NCI-H69 (cell line): ENCODE results near the gene TOMM20L.
A peak's percentile ranks its signal among the peaks of the same experiment; 100 is the strongest.

ENCODE experiments used
- DNase-seq: peaks from one replicate; lab custom pipeline; 2025; lab: John Stamatoyannopoulos, UW

The TOMM20L gene

GRCh38 chr14:58427281-58428117, 31.8 kb downstream of the TOMM20L start, which contains the start of the genes KIAA0586 and TIMM9:
Gene KIAA0586 (plus strand): TSS chr14:58427719. CDS start chr14:58428265, 546 bp downstream.
Gene TIMM9 (minus strand): TSS chr14:58427531. CDS start chr14:58411945, 15,586 bp downstream.
- DNase-seq: peak; percentile 99

- DNase-seq: peak; percentile 82
Measured at GRCh38 chr14:58428118-58428683, 32.5 kb downstream of the TOMM20L start.

GRCh38 chr14:58430156-58430555, 34.4 kb downstream of the TOMM20L start:
- DNase-seq: no peak

GRCh38 chr14:58439476-58439875, 43.7 kb downstream of the TOMM20L start:
- DNase-seq: no peak

GRCh38 chr14:58444627-58445026, 48.9 kb downstream of the TOMM20L start:
- DNase-seq: no peak

GRCh38 chr14:58455593-58456265, 60.0 kb downstream of the TOMM20L start:
- peak; percentile 18 for DNase-seq
